Subcutaneous abdominal adipose tissue (tissue), 5 donors: ENCODE data around the gene CPZ.
A peak's percentile ranks its signal among the peaks of the same experiment; 100 is the strongest.

ENCODE experiments used
- H3K27ac ChIP-seq: one replicate; pipeline ENCODE4 v1.7.0; 2013; ENCODE audit warnings: low read depth, mild to moderate bottlenecking, inconsistent platforms, low read length, moderate library complexity
- H3K27me3 ChIP-seq, 5 donors: one replicate each; pipeline ENCODE4 v1.7.0; 2013; ENCODE audit warnings: low read length in 5 of 5, inconsistent platforms in 1 of 5; ENCODE audit not compliant: control insufficient read depth in 5 of 5, insufficient read depth in 4 of 5
- H3K36me3 ChIP-seq, 5 donors: one replicate each; pipeline ENCODE4 v1.7.0; 2013; ENCODE audit warnings: low read length in 5 of 5; ENCODE audit not compliant: control insufficient read depth in 5 of 5, insufficient read depth in 5 of 5
- H3K4me1 ChIP-seq, 5 donors: one replicate each; pipeline ENCODE4 v1.7.0; 2013; ENCODE audit warnings: low read length in 5 of 5, mild to moderate bottlenecking in 3 of 5, moderate library complexity in 1 of 5; ENCODE audit not compliant: control insufficient read depth in 5 of 5, insufficient read depth in 5 of 5
- H3K4me3 ChIP-seq, 5 donors: one replicate each; pipeline ENCODE4 v1.7.0; 2013; ENCODE audit warnings: low read length in 5 of 5, low read depth in 1 of 5
- H3K9ac ChIP-seq, 5 donors: one replicate each; pipeline ENCODE4 v1.7.0; 2013; ENCODE audit warnings: low read length in 5 of 5, mild to moderate bottlenecking in 4 of 5, moderate library complexity in 3 of 5
- H3K9me3 ChIP-seq, 5 donors: one replicate each; pipeline ENCODE4 v1.7.0; 2013; ENCODE audit warnings: low read length in 5 of 5; ENCODE audit not compliant: control insufficient read depth in 5 of 5
- donor health status: healthy.
- donor health status: healthy.
- donor health status: healthy.
- donor health status: healthy.
- donor health status: healthy.

CPZ gene

GRCh38 chr4:8593264-8594096 is 915 bp downstream of the CPZ start:
- Histone ChIP-seq H3K36me3 (no peaks in the 10 kb centered on the region), H3K27me3 (peaks cover 24 to 48% (median 42%) of the 10 kb centered on the region in 5 donors), H3K9ac (no peak overlapping the region), H3K4me1 (peaks cover 2 to 17% (median 6%) of the 10 kb centered on the region in 5 donors), H3K4me3 (peak overlapping the region in 2 of 5 donors; percentile 35), H3K27ac (no peak overlapping the region), H3K9me3 (no peaks in the 10 kb centered on the region)

GRCh38 chr4:8594097-8595038 is 1.8 kb downstream of the CPZ start:
- Histone ChIP-seq H3K4me1 (peaks cover 2 to 17% (median 6%) of the 10 kb centered on the region in 5 donors), H3K9ac (no peak overlapping the region), H3K4me3 (no peak overlapping the region), H3K27me3 (peaks cover 24 to 47% (median 40%) of the 10 kb centered on the region in 5 donors), H3K9me3 (no peaks in the 10 kb centered on the region), H3K27ac (no peak overlapping the region), H3K36me3 (no peaks in the 10 kb centered on the region)

GRCh38 chr4:8595237-8596087 is 2.9 kb downstream of the CPZ start:
- Histone ChIP-seq H3K4me1 (peaks cover 2 to 17% (median 6%) of the 10 kb centered on the region in 5 donors), H3K36me3 (no peaks in the 10 kb centered on the region), H3K9ac (no peak overlapping the region), H3K9me3 (no peaks in the 10 kb centered on the region), H3K4me3 (no peak overlapping the region), H3K27ac (no peak overlapping the region), H3K27me3 (peaks cover 22 to 45% (median 36%) of the 10 kb centered on the region in 5 donors)

- no peaks in the 10 kb centered on the region for H3K36me3 ChIP-seq
- H3K9ac ChIP-seq = no peak overlapping the region
- H3K27ac ChIP-seq = no peak overlapping the region
- peaks cover 23 to 33% (median 24%) of the 10 kb centered on the region in 5 donors for H3K27me3 ChIP-seq
- H3K9me3 ChIP-seq = no peaks in the 10 kb centered on the region
- H3K4me3 ChIP-seq = no peak overlapping the region
- H3K4me1 ChIP-seq = peaks cover 2 to 17% (median 6%) of the 10 kb centered on the region in 5 donors
These were observed 4.3 kb downstream of the CPZ start for GRCh38 chr4:8596891-8597290.

GRCh38 chr4:8597319-8597718 is 4.8 kb downstream of the CPZ start:
- Histone ChIP-seq H3K9ac (no peak overlapping the region), H3K27ac (no peak overlapping the region), H3K27me3 (peaks cover 19 to 29% (median 20%) of the 10 kb centered on the region in 5 donors), H3K4me1 (peaks cover 2 to 16% (median 5%) of the 10 kb centered on the region in 5 donors), H3K4me3 (no peak overlapping the region), H3K9me3 (no peaks in the 10 kb centered on the region), H3K36me3 (no peaks in the 10 kb centered on the region)

GRCh38 chr4:8597791-8598190 is 5.2 kb downstream of the CPZ start:
- no peak overlapping the region for H3K9ac ChIP-seq
- peaks cover 15 to 26% (median 18%) of the 10 kb centered on the region in 5 donors for H3K27me3 ChIP-seq
- no peak overlapping the region for H3K4me3 ChIP-seq

GRCh38 chr4:8598391-8599090 is 6.0 kb downstream of the CPZ start:
- Histone ChIP-seq H3K9ac (no peak overlapping the region), H3K27ac (no peak overlapping the region), H3K27me3 (peaks cover 9 to 18% (median 12%) of the 10 kb centered on the region in 5 donors), H3K9me3 (no peaks in the 10 kb centered on the region), H3K36me3 (no peaks in the 10 kb centered on the region), H3K4me3 (no peak overlapping the region), H3K4me1 (peaks cover 0 to 6% (median 2%) of the 10 kb centered on the region in 5 donors)

More at GRCh38 chr4:8597791-8598190, 5.2 kb downstream of the CPZ start:
- Histone ChIP-seq H3K9me3 (no peaks in the 10 kb centered on the region), H3K36me3 (no peaks in the 10 kb centered on the region), H3K4me1 (peaks cover 2 to 12% (median 3%) of the 10 kb centered on the region in 5 donors), H3K27ac (no peak overlapping the region)

- Histone ChIP-seq H3K4me1 (peaks cover 0 to 6% (median 2%) of the 10 kb centered on the region in 5 donors), H3K27ac (no peak overlapping the region), H3K27me3 (peaks cover 3 to 13% (median 8%) of the 10 kb centered on the region in 5 donors), H3K9ac (no peak overlapping the region), H3K4me3 (no peak overlapping the region), H3K36me3 (no peaks in the 10 kb centered on the region), H3K9me3 (no peaks in the 10 kb centered on the region)
These were observed 6.5 kb downstream of the CPZ start for GRCh38 chr4:8599091-8599460.

GRCh38 chr4:8599657-8600056 is 7.1 kb downstream of the CPZ start:
- Histone ChIP-seq H3K27me3 (peaks cover 0 to 11% (median 8%) of the 10 kb centered on the region in 5 donors), H3K9ac (no peak overlapping the region), H3K4me3 (no peak overlapping the region), H3K9me3 (no peaks in the 10 kb centered on the region), H3K27ac (no peak overlapping the region), H3K4me1 (peaks cover 0 to 6% (median 0%) of the 10 kb centered on the region in 5 donors), H3K36me3 (no peaks in the 10 kb centered on the region)
